CD4-positive, alpha-beta T cell (primary cell): Measurements from ENCODE around the gene IKZF2. TPM values are rescaled to one million over a fixed set of nuclear protein-coding genes. Genes with fewer than 3 reads are reported as not detected.
A peak's percentile ranks its signal among the peaks of the same experiment; 100 is the strongest.

Experiments used
- ATAC-seq: fragments of 200-7000 bp; cut with Tn5 transposase; one replicate; pipeline ENCODE4 v1.10.0; 2022; ENCODE audit warnings: mild to moderate bottlenecking; ENCODE audit not compliant: poor library complexity
- CTCF ChIA-PET: fragments of 350-600 bp; sonication (Branson Sonifier 250); formaldehyde crosslinking; loops from one replicate; lab custom pipeline; 2021; ENCODE audit warnings: antibody characterized with exemption, inconsistent platforms; lab: Charles Lee
- POLR2A ChIA-PET: fragments of 350-600 bp; sonication (Branson Sonifier 250); formaldehyde crosslinking; loops from one replicate; lab custom pipeline; 2021; ENCODE audit warnings: antibody characterized with exemption, inconsistent platforms; lab: Charles Lee
- DNase-seq, 14 experiments: peaks; one replicate each; pipeline ENCODE4 v3.0.0-alpha.2; 2013 to 2020; ENCODE audit warnings: mixed read lengths in 2 of 14
- H3K27ac ChIP-seq, 2 donors: one replicate each; pipeline versions ENCODE4 v1.5.1 to v1.7.0; 2013; ENCODE audit warnings: low read length in 2 of 2, low read depth in 1 of 2, mild to moderate bottlenecking in 1 of 2
- H3K27me3 ChIP-seq, 2 experiments: 1 replicate in 1 of 2; 2 replicates in 1 of 2; pipeline versions ENCODE4 v1.6.1 to v1.7.0; 2013; ENCODE audit warnings: low read length in 2 of 2, control low read depth in 1 of 2, mild to moderate bottlenecking in 1 of 2, moderate library complexity in 1 of 2; ENCODE audit not compliant: insufficient read depth in 2 of 2, control insufficient read depth in 1 of 2
- H3K36me3 ChIP-seq: one replicate; pipeline ENCODE4 v1.6.1; 2013; ENCODE audit warnings: low read length, control low read depth; ENCODE audit not compliant: insufficient read depth
- H3K4me1 ChIP-seq: one replicate; pipeline ENCODE4 v1.6.1; 2013; ENCODE audit warnings: low read length, control low read depth; ENCODE audit not compliant: insufficient read depth
- H3K4me3 ChIP-seq: one replicate; pipeline ENCODE4 v1.5.1; 2013; ENCODE audit warnings: mild to moderate bottlenecking, low read length, moderate library complexity
- H3K9me3 ChIP-seq, 2 experiments: 1 replicate in 1 of 2; 2 replicates in 1 of 2; pipeline versions ENCODE4 v1.6.1 to v1.7.0; 2013; ENCODE audit warnings: low read length in 2 of 2, mild to moderate bottlenecking in 2 of 2, control low read depth in 1 of 2, moderate library complexity in 1 of 2; ENCODE audit not compliant: control insufficient read depth in 1 of 2, insufficient read depth in 1 of 2
- H3K27ac Mint-ChIP-seq: one replicate; pipeline ENCODE4 v1.8.0; 2020; ENCODE audit warnings: mixed read lengths
- H3K27me3 Mint-ChIP-seq: one replicate; pipeline ENCODE4 v1.8.0; 2021; ENCODE audit warnings: mixed read lengths
- H3K36me3 Mint-ChIP-seq: one replicate; pipeline ENCODE4 v1.8.0; 2021; ENCODE audit warnings: low read depth, mixed read lengths
- H3K4me1 Mint-ChIP-seq: one replicate; pipeline ENCODE4 v1.8.0; 2021; ENCODE audit warnings: low read depth, mixed read lengths
- H3K4me3 Mint-ChIP-seq: one replicate; pipeline ENCODE4 v1.8.0; 2020; ENCODE audit warnings: mild to moderate bottlenecking, mixed read lengths
- H3K9me3 Mint-ChIP-seq: one replicate; pipeline ENCODE4 v1.8.0; 2020; ENCODE audit warnings: mixed read lengths
- intact Hi-C, 2 experiments: fragments of 100-400 bp; cut with DNase I in 1 of 2; cut with micrococcal nuclease in 1 of 2; formaldehyde crosslinking; loops; one replicate each; pipeline versions ENCODE4 v1.15.1 to v1.9.0; 2023 to 2025; cut with DNase I, micrococcal nuclease
- total RNA-seq, 174 experiments: library from RNA in 2 of 174; stranded (reverse) in 2 of 174; gene quantifications; one replicate each; pipeline ENCODE4 v1.2.3 and lab custom pipeline; 2021 to 2026
- TF ChIP-seq, protein P1 (sequence below): fragments of 200-600 bp; IDR thresholded peaks from one replicate; pipeline ENCODE4 v1.8.0; 2022; ENCODE audit warnings: antibody characterized with exemption, mild to moderate bottlenecking

Gene IKZF2
- total RNA-seq, 2 experiments from 2014 or later, result 8.7 to 8.9 TPM

DNA sequence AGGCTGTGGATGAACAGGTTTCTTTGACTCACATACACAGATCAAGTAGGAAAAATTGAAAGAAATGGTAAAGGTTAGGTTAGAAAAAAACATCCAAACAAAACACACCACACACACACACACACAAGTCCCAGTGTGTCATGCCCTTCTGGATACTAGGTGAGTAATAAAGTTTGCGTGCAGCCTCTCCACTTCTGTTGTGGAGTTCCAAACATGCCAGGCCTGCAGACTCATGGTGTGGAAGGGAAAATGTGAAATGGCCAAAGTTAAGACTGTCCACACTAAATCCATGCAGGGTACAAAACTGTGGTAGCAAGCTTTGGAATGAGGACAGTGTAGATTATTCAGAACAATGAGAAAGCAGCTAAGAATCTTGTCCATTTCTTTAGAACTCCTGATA, 114.6 kb downstream of the IKZF2 start:
- Mint-ChIP-seq H3K9me3 (no peaks in the 10 kb centered on the region), H3K4me3 (no peak overlapping the region), H3K4me1 (peaks cover 34% of the 10 kb centered on the region), H3K36me3 (no peaks in the 10 kb centered on the region), H3K27me3 (no peaks in the 10 kb centered on the region), H3K27ac (no peak overlapping the region)
- ChIA-PET POLR2A (no interaction called here), CTCF (no interaction called here)
- no peaks in the 10 kb centered on the region for H3K27me3 ChIP-seq
- H3K4me3 ChIP-seq, result no peak overlapping the region
- no peaks in the 10 kb centered on the region for H3K4me1 ChIP-seq
- TF ChIP-seq, protein P1, sequence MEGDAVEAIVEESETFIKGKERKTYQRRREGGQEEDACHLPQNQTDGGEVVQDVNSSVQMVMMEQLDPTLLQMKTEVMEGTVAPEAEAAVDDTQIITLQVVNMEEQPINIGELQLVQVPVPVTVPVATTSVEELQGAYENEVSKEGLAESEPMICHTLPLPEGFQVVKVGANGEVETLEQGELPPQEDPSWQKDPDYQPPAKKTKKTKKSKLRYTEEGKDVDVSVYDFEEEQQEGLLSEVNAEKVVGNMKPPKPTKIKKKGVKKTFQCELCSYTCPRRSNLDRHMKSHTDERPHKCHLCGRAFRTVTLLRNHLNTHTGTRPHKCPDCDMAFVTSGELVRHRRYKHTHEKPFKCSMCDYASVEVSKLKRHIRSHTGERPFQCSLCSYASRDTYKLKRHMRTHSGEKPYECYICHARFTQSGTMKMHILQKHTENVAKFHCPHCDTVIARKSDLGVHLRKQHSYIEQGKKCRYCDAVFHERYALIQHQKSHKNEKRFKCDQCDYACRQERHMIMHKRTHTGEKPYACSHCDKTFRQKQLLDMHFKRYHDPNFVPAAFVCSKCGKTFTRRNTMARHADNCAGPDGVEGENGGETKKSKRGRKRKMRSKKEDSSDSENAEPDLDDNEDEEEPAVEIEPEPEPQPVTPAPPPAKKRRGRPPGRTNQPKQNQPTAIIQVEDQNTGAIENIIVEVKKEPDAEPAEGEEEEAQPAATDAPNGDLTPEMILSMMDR, result no peak
- no peak for DNase-seq
- H3K9me3 ChIP-seq, result no peaks in the 10 kb centered on the region
- intact Hi-C loops, result no loop called here
- H3K27ac ChIP-seq, result no peak overlapping the region
- no peak for ATAC-seq
- no peaks in the 10 kb centered on the region for H3K36me3 ChIP-seq

DNA sequence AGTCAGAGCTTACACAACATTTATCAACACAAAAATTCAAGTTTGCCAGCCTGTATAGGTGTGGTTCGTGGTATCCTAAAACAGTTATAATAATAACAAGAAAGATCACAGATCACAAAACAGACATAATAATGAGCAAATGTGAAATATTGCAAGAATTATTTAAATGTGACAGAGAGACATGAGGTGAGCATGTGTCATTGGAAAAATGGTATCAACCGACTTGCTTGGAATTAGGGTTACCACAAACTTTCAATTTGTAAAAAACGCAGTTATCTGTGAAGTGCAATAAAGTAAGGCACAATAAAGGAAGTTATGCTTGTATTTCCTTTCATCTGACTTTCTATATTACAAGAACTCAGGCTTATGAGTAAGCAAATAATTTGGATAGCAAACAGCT, 116.8 kb downstream of the IKZF2 start:
- H3K27ac ChIP-seq, result no peak overlapping the region
- Mint-ChIP-seq H3K9me3 (no peaks in the 10 kb centered on the region), H3K4me1 (peaks cover 34% of the 10 kb centered on the region), H3K27ac (no peak overlapping the region), H3K36me3 (no peaks in the 10 kb centered on the region), H3K27me3 (no peaks in the 10 kb centered on the region), H3K4me3 (no peak overlapping the region)
- TF ChIP-seq, protein P1, result no peak
- H3K9me3 ChIP-seq, result no peaks in the 10 kb centered on the region
- H3K27me3 ChIP-seq, result no peaks in the 10 kb centered on the region
- no peaks in the 10 kb centered on the region for H3K36me3 ChIP-seq
- DNase-seq, result peak in 1 of 14 experiments; percentile 23
- POLR2A ChIA-PET, result interaction anchor here (1.1 kb wide), 1 partner anchor 11 kb away, joined by 3 read pairs; no protein-coding TSS in a partner anchor
- no peak overlapping the region for H3K4me3 ChIP-seq
- no peaks in the 10 kb centered on the region for H3K4me1 ChIP-seq
- intact Hi-C loops, result no loop called here
- ATAC-seq, result no peak
- CTCF ChIA-PET, result no interaction called here

DNA sequence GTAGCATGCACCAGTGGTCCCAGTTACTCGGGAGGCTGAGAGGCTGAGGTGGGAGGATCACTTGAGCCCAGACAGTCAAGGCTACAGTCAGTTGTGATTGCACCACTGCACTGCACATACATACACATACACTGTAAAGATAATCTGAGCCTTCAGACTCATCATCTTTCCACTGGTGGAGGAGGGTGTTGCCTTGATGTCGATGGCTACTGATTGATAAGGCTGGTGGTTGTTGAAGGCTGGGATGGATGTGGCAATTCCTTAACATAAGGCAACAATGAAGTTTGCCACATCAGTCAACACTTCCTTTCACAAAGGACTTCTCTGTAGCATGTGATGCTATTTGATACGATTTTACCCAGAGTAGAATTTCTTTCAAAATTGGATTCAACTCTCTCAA, 118.8 kb downstream of the IKZF2 start:
- no peak for DNase-seq
- CTCF ChIA-PET, result no interaction called here
- no peaks in the 10 kb centered on the region for H3K9me3 Mint-ChIP-seq
- no peaks in the 10 kb centered on the region for H3K36me3 Mint-ChIP-seq
- Histone ChIP-seq H3K4me1 (no peaks in the 10 kb centered on the region), H3K4me3 (no peak overlapping the region), H3K36me3 (no peaks in the 10 kb centered on the region), H3K27me3 (no peaks in the 10 kb centered on the region), H3K9me3 (no peaks in the 10 kb centered on the region), H3K27ac (no peak overlapping the region)
- TF ChIP-seq, protein P1, result no peak
- H3K27me3 Mint-ChIP-seq, result no peaks in the 10 kb centered on the region
- ATAC-seq, result no peak
- H3K27ac Mint-ChIP-seq, result no peak overlapping the region
- POLR2A ChIA-PET, result no interaction called here
- intact Hi-C loops, result no loop called here
- H3K4me1 Mint-ChIP-seq, result peaks cover 29% of the 10 kb centered on the region
- no peak overlapping the region for H3K4me3 Mint-ChIP-seq
